ENCODE results near the gene CCDC38.
"Not testable (repeated sequence)": the region's sequence is repeated elsewhere in the genome, so short reads cannot be mapped to it uniquely, and the experiment has no call there.

Gene CCDC38

GRCh38 chr12:95881331-95881955 is 61.0 kb downstream of the CCDC38 start:
- no peak for DNase-seq

GRCh38 chr12:95880895-95881294 is 61.5 kb downstream of the CCDC38 start:
- DNase-seq: no peak

- no peak for DNase-seq
Measured at GRCh38 chr12:95877622-95878021, 64.8 kb downstream of the CCDC38 start.

GRCh38 chr12:95874452-95874851 is 68.0 kb downstream of the CCDC38 start:
- no peak for DNase-seq

GRCh38 chr12:95870897-95871296 is 71.5 kb downstream of the CCDC38 start:
- DNase-seq: no peak

GRCh38 chr12:95863337-95863736 is 79.1 kb downstream of the CCDC38 start:
- no peak for DNase-seq

- DNase-seq: no peak
Measured at GRCh38 chr12:95862038-95862437, 80.4 kb downstream of the CCDC38 start.

GRCh38 chr12:95859947-95860850 is 82.2 kb downstream of the CCDC38 start:
- DNase-seq: no peak

- DNase-seq: peak in 1 of 2 donors; percentile 10
Measured at GRCh38 chr12:95859344-95859816, 83.0 kb downstream of the CCDC38 start.

GRCh38 chr12:95858451-95859343 is 83.7 kb downstream of the CCDC38 start, which contains the start of gene SNRPF:
TSS of gene SNRPF (plus strand) at chr12:95858952. CDS start at chr12:95859074, 122 bp downstream.
- peak; percentile 89 to 93 for DNase-seq

- no peak for DNase-seq
Measured at GRCh38 chr12:95857799-95858198, 84.6 kb downstream of the CCDC38 start.

- DNase-seq: no peak
Measured at GRCh38 chr12:95857156-95857555, 85.3 kb downstream of the CCDC38 start.

GRCh38 chr12:95852133-95852532 is 90.3 kb downstream of the CCDC38 start:
- DNase-seq: no peak

- DNase-seq: no peak
Measured at GRCh38 chr12:95851606-95852005, 90.8 kb downstream of the CCDC38 start.

GRCh38 chr12:95848575-95849388 is 93.6 kb downstream of the CCDC38 start:
- DNase-seq: no peak

- not testable (repeated sequence) for DNase-seq
Measured at GRCh38 chr12:95842426-95842825, 100.0 kb downstream of the CCDC38 start.

- no peak for DNase-seq
Measured at GRCh38 chr12:95838125-95838524, 104.3 kb downstream of the CCDC38 start.

GRCh38 chr12:95837240-95838038 is 105.0 kb downstream of the CCDC38 start:
- DNase-seq: no peak

- DNase-seq: no peak
Measured at GRCh38 chr12:95836630-95837239, 105.7 kb downstream of the CCDC38 start.

- no peak for DNase-seq
Measured at GRCh38 chr12:95836185-95836609, 106.2 kb downstream of the CCDC38 start.

GRCh38 chr12:95834572-95834971 is 107.8 kb downstream of the CCDC38 start:
- DNase-seq: no peak
